ENCODE measurements around the gene LIPM.

Gene LIPM

GRCh38 chr10:88841316-88842111 lies 39.0 kb downstream of the LIPM start:
- no peak for DNase-seq

GRCh38 chr10:88843171-88843570 lies 40.6 kb downstream of the LIPM start:
- DNase-seq, result no peak

- peak; percentile 70 for DNase-seq
Observed at GRCh38 chr10:88848499-88848898, 46.0 kb downstream of the LIPM start.

- peak; percentile 78 for DNase-seq
Observed at GRCh38 chr10:88849234-88849633, 46.7 kb downstream of the LIPM start.

GRCh38 chr10:88850712-88851111 lies 48.2 kb downstream of the LIPM start:
- no peak for DNase-seq

GRCh38 chr10:88851706-88852105 lies 49.2 kb downstream of the LIPM start, which contains the start of gene ANKRD22:
Gene ANKRD22, minus strand, starts transcription at chr10:88851844. Its CDS starts 237 bp downstream, at chr10:88851607.
- peak; percentile 63 for DNase-seq

- DNase-seq, result no peak
Observed at GRCh38 chr10:88852327-88852726, 49.8 kb downstream of the LIPM start.

- DNase-seq, result no peak
Observed at GRCh38 chr10:88853155-88853881, 50.8 kb downstream of the LIPM start.

GRCh38 chr10:88854684-88855083 lies 52.2 kb downstream of the LIPM start:
- no peak for DNase-seq

- DNase-seq, result no peak
Observed at GRCh38 chr10:88857831-88858230, 55.3 kb downstream of the LIPM start.

- peak; percentile 59 for DNase-seq
Observed at GRCh38 chr10:88858491-88858890, 56.0 kb downstream of the LIPM start.

- no peak for DNase-seq
Observed at GRCh38 chr10:88861036-88861435, 58.5 kb downstream of the LIPM start.

- no peak for DNase-seq
Observed at GRCh38 chr10:88865281-88865876, 62.8 kb downstream of the LIPM start.

- no peak for DNase-seq
Observed at GRCh38 chr10:88866454-88866853, 63.9 kb downstream of the LIPM start.

GRCh38 chr10:88870089-88870488 lies 67.6 kb downstream of the LIPM start:
- DNase-seq, result no peak

Measured in activated CD4-positive, alpha-beta T cell treated with anti-CD3 and anti-CD28 coated beads, Interleukin-2, amount 50 U/mL, for 16 hours (primary cell).